ENCODE data around the gene CDK5RAP2. TPM values are rescaled to one million over a fixed set of nuclear protein-coding genes. Genes with fewer than 3 reads are reported as not detected.
"Not testable (repeated sequence)": the region's sequence is repeated elsewhere in the genome, so short reads cannot be mapped to it uniquely, and the experiment has no call there.

The CDK5RAP2 gene
- total RNA-seq, 1 donor from 2014 or later: 44.0 TPM

DNA sequence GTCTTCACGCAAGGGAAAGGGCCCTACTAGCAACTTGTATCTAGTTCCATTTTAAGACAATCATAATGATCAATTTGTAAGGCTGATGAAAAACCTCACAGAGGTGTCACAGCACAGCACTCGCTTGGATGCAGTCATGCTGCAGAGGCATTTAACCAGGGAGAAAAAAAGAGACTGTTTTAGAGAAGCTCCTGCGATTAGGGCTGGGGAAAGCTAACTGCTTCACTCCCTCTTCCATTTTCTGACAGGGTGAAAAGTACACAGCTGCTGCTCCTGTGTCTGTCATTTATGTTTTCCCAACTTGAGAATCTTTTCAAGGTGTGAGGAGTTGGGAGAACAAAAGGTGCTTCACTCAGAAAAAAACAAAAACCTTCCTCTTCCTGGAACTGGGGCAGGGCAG lies 106.4 kb downstream of the CDK5RAP2 start:
- no peak for DNase-seq (ENCODE audit: low spot score)

- no peak for DNase-seq (ENCODE audit: low spot score)
Observed at GRCh38 chr9:120465685-120466407, 114.1 kb downstream of the CDK5RAP2 start.

DNA sequence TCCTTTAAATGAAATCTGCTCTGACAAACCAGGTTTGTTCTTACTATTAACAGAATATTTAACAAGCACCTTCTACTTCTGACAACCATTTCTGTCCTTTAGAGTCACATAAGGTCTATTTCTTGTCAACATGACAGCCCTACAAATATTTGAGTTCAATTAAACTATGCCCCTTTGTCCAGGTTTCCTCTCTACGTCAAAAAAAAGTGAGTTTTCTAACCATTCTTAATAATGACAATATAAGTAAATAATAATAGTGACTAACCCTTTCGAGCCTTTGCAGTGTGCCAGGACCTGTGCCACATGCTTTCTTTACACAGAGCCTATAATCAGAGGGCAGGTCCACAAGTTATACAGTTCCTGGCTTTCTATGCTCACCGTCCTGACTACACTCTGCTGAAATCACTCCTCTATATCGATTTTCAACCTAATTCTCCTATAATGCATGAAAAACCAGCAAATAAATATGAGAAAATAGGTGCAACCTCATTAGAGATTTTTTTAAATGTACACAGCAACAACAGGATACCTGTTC lies 115.0 kb downstream of the CDK5RAP2 start:
- no peak for DNase-seq (ENCODE audit: low spot score)

GRCh38 chr9:120464176-120464886 lies 115.6 kb downstream of the CDK5RAP2 start:
- DNase-seq (ENCODE audit: low spot score): no peak

DNA sequence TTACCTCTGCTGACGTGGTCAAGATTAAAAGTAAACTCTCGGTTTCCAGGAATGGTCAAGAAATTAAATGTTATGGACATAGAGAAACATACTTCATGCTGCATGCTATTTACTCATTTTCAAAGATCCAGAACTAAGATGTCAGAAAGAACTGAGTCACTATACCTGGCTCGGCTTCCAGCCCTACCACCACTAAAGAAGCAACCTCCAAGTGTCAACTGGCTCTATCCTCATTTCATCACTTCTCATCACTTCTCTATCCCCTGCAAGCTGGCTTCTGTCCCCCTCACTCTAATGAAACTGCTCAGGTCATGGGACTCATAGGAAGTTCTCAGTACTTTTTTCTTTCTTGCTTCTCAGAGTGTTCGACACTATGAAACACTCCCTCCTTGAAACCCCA lies 116.2 kb downstream of the CDK5RAP2 start:
- DNase-seq (ENCODE audit: low spot score): no peak

DNA sequence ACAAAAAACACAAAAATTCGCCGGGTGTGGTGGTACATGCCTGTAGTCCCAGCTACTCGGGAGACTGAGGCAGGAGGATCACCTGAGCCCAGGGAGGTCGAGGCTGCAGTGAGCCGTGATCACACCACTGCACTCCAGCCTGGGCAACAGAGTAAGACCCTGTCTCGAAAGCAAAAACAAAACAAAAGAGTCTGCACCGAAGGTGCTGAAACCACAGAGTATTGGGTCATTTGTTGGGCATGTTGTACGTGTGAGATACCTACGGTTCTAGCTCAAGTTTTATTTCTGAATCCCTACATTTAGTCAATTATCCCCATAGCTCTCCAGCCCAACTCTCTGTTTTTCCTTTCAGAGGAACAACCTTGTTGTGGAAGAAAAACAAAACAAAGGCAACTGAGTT lies 118.3 kb downstream of the CDK5RAP2 start:
- not testable (repeated sequence) for DNase-seq (ENCODE audit: low spot score)

DNA sequence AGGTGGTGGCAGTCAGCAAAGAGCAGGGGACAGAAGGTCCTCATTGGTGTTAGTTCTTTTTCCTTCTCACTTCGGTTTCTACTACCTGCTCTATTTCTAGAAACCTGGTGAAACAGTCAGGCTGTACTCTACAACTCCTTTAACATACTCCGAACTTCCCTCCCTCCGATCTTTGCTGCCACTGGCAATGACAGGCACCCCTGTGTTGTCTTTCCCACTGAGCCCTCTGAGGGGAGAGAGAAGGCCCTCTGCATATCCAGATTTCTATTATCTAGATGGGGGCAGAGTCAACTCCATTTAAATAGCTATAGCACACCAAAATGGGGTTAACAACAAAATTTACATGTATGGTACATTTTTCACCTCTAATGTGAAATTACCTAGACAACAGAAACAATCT lies 123.7 kb downstream of the CDK5RAP2 start:
- DNase-seq (ENCODE audit: low spot score): no peak

DNA sequence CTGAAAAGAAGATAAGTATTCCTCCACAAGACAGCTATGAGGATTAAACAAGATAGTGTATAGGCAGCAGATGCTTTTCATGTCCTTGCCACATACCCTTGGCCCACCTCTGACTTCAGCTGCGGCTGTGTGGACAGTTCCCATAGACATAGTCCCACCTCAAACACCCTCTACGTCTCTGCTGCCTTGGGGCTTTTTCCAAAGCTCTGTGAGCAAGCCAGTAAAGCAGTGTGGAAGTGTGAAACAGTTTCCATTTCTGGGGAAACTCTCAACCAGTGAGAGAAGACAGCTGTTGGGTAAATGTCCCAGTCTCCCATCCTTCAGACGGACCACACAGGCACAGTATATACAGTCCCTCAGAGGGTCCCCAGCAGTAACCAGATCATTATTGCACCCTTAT lies 125.5 kb downstream of the CDK5RAP2 start:
- no peak for DNase-seq (ENCODE audit: low spot score)

DNA sequence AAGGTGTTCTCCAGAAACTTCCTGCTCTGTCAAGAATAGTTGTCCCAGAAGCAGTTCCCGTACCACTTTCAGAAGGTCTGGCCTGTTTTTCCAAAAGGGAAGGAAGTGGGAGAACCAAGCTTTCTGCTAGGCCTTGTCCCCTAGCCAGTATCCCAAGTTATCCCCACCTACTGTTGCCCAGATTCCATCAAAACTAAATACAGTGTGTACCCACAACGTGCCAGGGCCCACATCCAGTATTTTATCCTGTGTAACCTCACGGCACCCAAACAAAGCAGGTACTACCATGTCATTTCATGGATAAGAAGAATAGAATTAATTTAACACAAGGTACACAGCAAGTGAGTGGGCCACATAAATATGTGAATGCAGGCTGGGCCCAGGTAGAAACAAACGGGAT lies 126.2 kb downstream of the CDK5RAP2 start:
- no peak for DNase-seq (ENCODE audit: low spot score)

DNA sequence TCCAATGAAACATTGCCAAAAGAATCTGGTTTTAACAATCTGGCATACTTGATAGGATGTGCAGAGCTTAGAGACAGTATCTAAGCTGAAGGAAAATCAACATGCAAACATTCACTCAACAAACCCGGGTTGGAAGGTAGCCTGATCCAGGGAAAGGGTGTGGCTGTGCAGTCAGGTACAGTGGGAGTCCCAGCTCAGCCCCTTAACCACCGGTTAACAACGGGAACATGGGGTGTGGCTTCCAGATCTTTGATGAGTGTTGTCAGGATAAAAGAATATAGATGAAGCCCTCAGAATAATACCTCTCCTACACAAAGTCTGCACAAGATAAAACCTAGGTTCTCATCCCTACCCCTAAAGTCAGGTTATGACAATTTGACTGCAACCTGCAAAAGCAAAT lies 127.3 kb downstream of the CDK5RAP2 start:
- DNase-seq (ENCODE audit: low spot score): no peak

- no peak for DNase-seq (ENCODE audit: low spot score)
Observed at GRCh38 chr9:120450916-120451315, 129.1 kb downstream of the CDK5RAP2 start.

- no peak for DNase-seq (ENCODE audit: low spot score)
Observed at GRCh38 chr9:120449566-120449965, 130.4 kb downstream of the CDK5RAP2 start.

- DNase-seq (ENCODE audit: low spot score): no peak
Observed at GRCh38 chr9:120447959-120448500, 131.9 kb downstream of the CDK5RAP2 start.

- DNase-seq (ENCODE audit: low spot score): no peak
Observed at GRCh38 chr9:120446671-120447070, 133.3 kb downstream of the CDK5RAP2 start.

- no peak for DNase-seq (ENCODE audit: low spot score)
Observed at GRCh38 chr9:120443976-120444375, 136.0 kb downstream of the CDK5RAP2 start.

- DNase-seq (ENCODE audit: low spot score): no peak
Observed at GRCh38 chr9:120443489-120443888, 136.5 kb downstream of the CDK5RAP2 start.

- no peak for DNase-seq (ENCODE audit: low spot score)
Observed at GRCh38 chr9:120442308-120442995, 137.5 kb downstream of the CDK5RAP2 start.

- no peak for DNase-seq (ENCODE audit: low spot score)
Observed at GRCh38 chr9:120441426-120442307, 138.3 kb downstream of the CDK5RAP2 start.

DNA sequence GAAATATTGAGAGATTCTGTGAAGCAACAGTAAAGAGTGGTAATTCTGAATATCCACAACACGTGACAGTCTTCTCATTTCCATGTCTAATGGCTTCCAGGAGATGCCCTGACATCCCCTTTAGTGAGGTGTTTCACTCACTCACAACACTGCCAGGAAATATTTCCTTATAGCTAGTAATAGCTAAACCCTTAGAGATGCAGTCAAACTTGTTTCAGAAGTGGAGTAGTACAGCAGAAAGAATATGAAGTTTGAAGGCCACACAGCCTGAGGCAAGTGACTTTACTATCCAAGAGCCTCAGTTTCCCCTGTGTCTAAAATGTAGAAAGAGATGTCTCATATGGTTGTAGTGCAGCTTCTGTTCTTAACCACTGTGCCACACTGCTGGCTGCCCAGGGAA lies 139.2 kb downstream of the CDK5RAP2 start:
- DNase-seq (ENCODE audit: low spot score): no peak

DNA sequence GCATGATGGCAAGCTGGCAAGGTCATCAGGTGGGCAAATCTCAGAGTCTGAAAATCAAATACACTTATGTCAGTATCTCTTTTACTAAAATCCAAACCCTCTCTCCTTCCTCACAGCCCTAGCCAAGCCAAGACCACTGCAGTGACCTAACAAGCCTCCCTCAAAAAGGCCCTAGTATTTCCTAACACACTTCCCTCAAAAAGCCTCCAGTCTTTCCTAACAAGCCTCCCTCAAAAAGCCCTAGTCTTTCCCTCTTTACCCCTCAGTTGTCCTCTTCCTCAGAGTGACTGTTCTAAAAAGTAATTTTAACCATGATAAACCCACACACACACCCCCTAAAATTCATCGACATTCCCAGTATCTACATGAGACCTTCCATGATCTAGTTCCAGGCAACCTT lies 140.0 kb downstream of the CDK5RAP2 start:
- DNase-seq (ENCODE audit: low spot score): no peak

- no peak for DNase-seq (ENCODE audit: low spot score)
Observed at GRCh38 chr9:120438836-120439546, 141.0 kb downstream of the CDK5RAP2 start.

Data from ureter (tissue), 1 donor.